ENCODE measurements around the gene NQO2.
A peak's percentile ranks its signal among the peaks of the same experiment; 100 is the strongest.

The NQO2 gene

GRCh38 chr6:2971420-2972218 is 28.1 kb upstream of the NQO2 start, which contains the start of gene SERPINB6 (continued):
- TF ChIP-seq ZNF157 (tag by site-specific recombination; IDR thresholded peaks at IDR 0.05) (no peak), ZNF274 (IDR thresholded peaks at IDR 0.05; ENCODE audit: low read length) (no peak), ZNF274 (tag by site-specific recombination; IDR thresholded peaks at IDR 0.05; ENCODE audit: borderline replicate concordance) (no peak), ZNF600 (tag by site-specific recombination; IDR thresholded peaks at IDR 0.05) (peak; percentile 92), ZNF692 (tag by site-specific recombination; IDR thresholded peaks at IDR 0.05) (peak; percentile 98), REPIN1 (tag by site-specific recombination; IDR thresholded peaks at IDR 0.05; ENCODE audit: low read depth) (no peak), ZNF18 (tag by site-specific recombination; IDR thresholded peaks at IDR 0.05) (0 out of 2 replicates have a peak, but pooled peaks have one; percentile 10), HOXA7 (CRISPR knock-in tag; IDR thresholded peaks at IDR 0.05; ENCODE audit: borderline replicate concordance) (no peak), ZNF2 (tag by site-specific recombination; IDR thresholded peaks at IDR 0.05) (peak; percentile 38; the same call in 1 of the 2 replicates), ZNF555 (tag by site-specific recombination; conservative IDR thresholded peaks at IDR 0.05) (no peak), ZNF335 (tag by site-specific recombination; conservative IDR thresholded peaks at IDR 0.05) (peak; percentile 90), ZNF549 (tag by site-specific recombination; IDR thresholded peaks at IDR 0.05) (no peak), ZNF548 (tag by site-specific recombination; IDR thresholded peaks at IDR 0.05) (no peak), PATZ1 (tag by site-specific recombination; IDR thresholded peaks at IDR 0.05) (peak; percentile 82), KLF17 (tag by site-specific recombination; IDR thresholded peaks at IDR 0.05) (0 out of 2 replicates have a peak, but pooled peaks have one; percentile 24), ZNF791 (tag by site-specific recombination; IDR thresholded peaks at IDR 0.05) (no peak), PRDM2 (tag by site-specific recombination; IDR thresholded peaks at IDR 0.05; ENCODE audit: borderline replicate concordance) (no peak), ZNF121 (tag by site-specific recombination; IDR thresholded peaks at IDR 0.05) (no peak), ZNF704 (tag by site-specific recombination; IDR thresholded peaks at IDR 0.05) (no peak), IKZF3 (tag by site-specific recombination; IDR thresholded peaks at IDR 0.05) (no peak), ZNF560 (tag by site-specific recombination; IDR thresholded peaks at IDR 0.05; ENCODE audit: borderline replicate concordance) (no peak), ZNF544 (tag by site-specific recombination; IDR thresholded peaks at IDR 0.05) (no peak), ZNF629 (tag by site-specific recombination; IDR thresholded peaks at IDR 0.05) (peak; percentile 27; the same call in 1 of the 2 replicates), ZNF169 (tag by site-specific recombination; IDR thresholded peaks at IDR 0.05) (no peak), KLF9 (tag by site-specific recombination; IDR thresholded peaks at IDR 0.05; ENCODE audit: low read depth) (no peak), MYNN (tag by site-specific recombination; IDR thresholded peaks at IDR 0.05; ENCODE audit: borderline replicate concordance) (no peak), ZNF132 (tag by site-specific recombination; IDR thresholded peaks at IDR 0.05; ENCODE audit: borderline replicate concordance) (no peak)
